ENCODE measurements around the gene FOXP4. TPM values are rescaled to one million over a fixed set of nuclear protein-coding genes. Genes with fewer than 3 reads are reported as not detected.

Gene FOXP4
- total RNA-seq, 2 experiments from 2014 or later: 4.8 to 5.3 TPM

- no peak overlapping the region for H3K27ac Mint-ChIP-seq
- H3K4me3 Mint-ChIP-seq: no peak overlapping the region
- no peaks in the 10 kb centered on the region for H3K36me3 Mint-ChIP-seq (ENCODE audit: low read depth)
- ChIA-PET POLR2A (no interaction called here), CTCF (no interaction called here)
- H3K27me3 Mint-ChIP-seq: peaks cover 44% of the 10 kb centered on the region
- no peak for DNase-seq
- no peaks in the 10 kb centered on the region for H3K9me3 Mint-ChIP-seq
- peaks cover 4% of the 10 kb centered on the region for H3K4me1 Mint-ChIP-seq
These were observed 36.6 kb upstream of the FOXP4 start for GRCh38 chr6:41509580-41509979.

GRCh38 chr6:41511443-41512060 is 34.6 kb upstream of the FOXP4 start:
- Mint-ChIP-seq H3K27ac (no peak overlapping the region), H3K4me3 (no peak overlapping the region), H3K9me3 (no peaks in the 10 kb centered on the region), H3K36me3 (ENCODE audit: low read depth) (no peaks in the 10 kb centered on the region), H3K27me3 (peaks cover 29% of the 10 kb centered on the region), H3K4me1 (no peaks in the 10 kb centered on the region)
- ChIA-PET CTCF (interaction anchor here (0.6 kb wide), 1 partner anchor 27 kb away, joined by 4 read pairs; no protein-coding TSS in a partner anchor), POLR2A (no interaction called here)
- DNase-seq: no peak

- no peak for DNase-seq
- peaks cover 27% of the 10 kb centered on the region for H3K27me3 Mint-ChIP-seq
- H3K27ac Mint-ChIP-seq: no peak overlapping the region
- H3K36me3 Mint-ChIP-seq (ENCODE audit: low read depth): no peaks in the 10 kb centered on the region
- POLR2A ChIA-PET: no interaction called here
- H3K4me1 Mint-ChIP-seq: no peaks in the 10 kb centered on the region
- H3K9me3 Mint-ChIP-seq: no peaks in the 10 kb centered on the region
- H3K4me3 Mint-ChIP-seq: no peak overlapping the region
- CTCF ChIA-PET: no interaction called here
These were observed 34.0 kb upstream of the FOXP4 start for GRCh38 chr6:41512146-41512701.

GRCh38 chr6:41515995-41516394 is 30.2 kb upstream of the FOXP4 start:
- no peaks in the 10 kb centered on the region for H3K36me3 Mint-ChIP-seq (ENCODE audit: low read depth)
- no peaks in the 10 kb centered on the region for H3K9me3 Mint-ChIP-seq
- H3K27ac Mint-ChIP-seq: no peak overlapping the region
- CTCF ChIA-PET: interaction anchor here (1.4 kb wide), 1 partner anchor 1032 kb away, joined by 3 read pairs; no protein-coding TSS in a partner anchor
- H3K27me3 Mint-ChIP-seq: peaks cover 21% of the 10 kb centered on the region
- no peak overlapping the region for H3K4me3 Mint-ChIP-seq
- no peaks in the 10 kb centered on the region for H3K4me1 Mint-ChIP-seq
- POLR2A ChIA-PET: no interaction called here
- DNase-seq: no peak

- peaks cover 23% of the 10 kb centered on the region for H3K27me3 Mint-ChIP-seq
- ChIA-PET CTCF (no interaction called here), POLR2A (no interaction called here)
- H3K9me3 Mint-ChIP-seq: no peaks in the 10 kb centered on the region
- no peaks in the 10 kb centered on the region for H3K4me1 Mint-ChIP-seq
- no peak overlapping the region for H3K27ac Mint-ChIP-seq
- no peak overlapping the region for H3K4me3 Mint-ChIP-seq
- no peaks in the 10 kb centered on the region for H3K36me3 Mint-ChIP-seq (ENCODE audit: low read depth)
- no peak for DNase-seq
These were observed 28.1 kb upstream of the FOXP4 start for GRCh38 chr6:41518118-41518517.

- Mint-ChIP-seq H3K27ac (no peak overlapping the region), H3K4me3 (no peak overlapping the region), H3K4me1 (no peaks in the 10 kb centered on the region), H3K9me3 (no peaks in the 10 kb centered on the region), H3K27me3 (peaks cover 26% of the 10 kb centered on the region), H3K36me3 (ENCODE audit: low read depth) (no peaks in the 10 kb centered on the region)
- no peak for DNase-seq
- CTCF ChIA-PET: interaction anchor here (0.7 kb wide), 1 partner anchor 31 kb away, joined by 3 read pairs; no protein-coding TSS in a partner anchor
- POLR2A ChIA-PET: no interaction called here
These were observed 26.9 kb upstream of the FOXP4 start for GRCh38 chr6:41519305-41519744.

- POLR2A ChIA-PET: no interaction called here
- H3K27me3 Mint-ChIP-seq: peaks cover 27% of the 10 kb centered on the region
- H3K27ac Mint-ChIP-seq: no peak overlapping the region
- H3K4me1 Mint-ChIP-seq: no peaks in the 10 kb centered on the region
- no peak for DNase-seq
- CTCF ChIA-PET: interaction anchor here (0.6 to 1.3 kb wide), 3 partner anchors 10 to 104 kb away, joined by 3 to 4 read pairs (median 3); no protein-coding TSS in a partner anchor
- no peaks in the 10 kb centered on the region for H3K9me3 Mint-ChIP-seq
- H3K36me3 Mint-ChIP-seq (ENCODE audit: low read depth): no peaks in the 10 kb centered on the region
- H3K4me3 Mint-ChIP-seq: no peak overlapping the region
These were observed 26.2 kb upstream of the FOXP4 start for GRCh38 chr6:41519745-41520699.

- no peaks in the 10 kb centered on the region for H3K4me1 Mint-ChIP-seq
- ChIA-PET POLR2A (no interaction called here), CTCF (interaction anchor here (1.5 to 1.8 kb wide), 3 partner anchors 13 to 24 kb away, joined by 3 to 4 read pairs (median 4); no protein-coding TSS in a partner anchor)
- no peak overlapping the region for H3K27ac Mint-ChIP-seq
- no peak for DNase-seq
- no peak overlapping the region for H3K4me3 Mint-ChIP-seq
- no peaks in the 10 kb centered on the region for H3K36me3 Mint-ChIP-seq (ENCODE audit: low read depth)
- H3K9me3 Mint-ChIP-seq: no peaks in the 10 kb centered on the region
- peaks cover 37% of the 10 kb centered on the region for H3K27me3 Mint-ChIP-seq
These were observed 23.2 kb upstream of the FOXP4 start for GRCh38 chr6:41522780-41523548.

- Mint-ChIP-seq H3K4me3 (no peak overlapping the region), H3K36me3 (ENCODE audit: low read depth) (no peaks in the 10 kb centered on the region), H3K27me3 (peaks cover 41% of the 10 kb centered on the region), H3K27ac (no peak overlapping the region), H3K9me3 (no peaks in the 10 kb centered on the region), H3K4me1 (no peaks in the 10 kb centered on the region)
- ChIA-PET POLR2A (no interaction called here), CTCF (interaction anchor here (1.7 to 1.8 kb wide), 2 partner anchors 11 to 25 kb away, joined by 3 to 4 read pairs; no protein-coding TSS in a partner anchor)
- no peak for DNase-seq
These were observed 22.1 kb upstream of the FOXP4 start for GRCh38 chr6:41523915-41524633.

GRCh38 chr6:41524634-41525011 is 21.6 kb upstream of the FOXP4 start:
- ChIA-PET POLR2A (no interaction called here), CTCF (no interaction called here)
- Mint-ChIP-seq H3K4me1 (no peaks in the 10 kb centered on the region), H3K36me3 (ENCODE audit: low read depth) (no peaks in the 10 kb centered on the region), H3K27ac (no peak overlapping the region), H3K4me3 (no peak overlapping the region), H3K27me3 (peaks cover 42% of the 10 kb centered on the region), H3K9me3 (no peaks in the 10 kb centered on the region)
- no peak for DNase-seq

- Mint-ChIP-seq H3K27ac (no peak overlapping the region), H3K4me3 (no peak overlapping the region), H3K36me3 (ENCODE audit: low read depth) (no peaks in the 10 kb centered on the region), H3K4me1 (peaks cover 19% of the 10 kb centered on the region), H3K27me3 (peaks cover 43% of the 10 kb centered on the region), H3K9me3 (no peaks in the 10 kb centered on the region)
- POLR2A ChIA-PET: no interaction called here
- no peak for DNase-seq
- CTCF ChIA-PET: interaction anchor here (0.5 to 2.7 kb wide), 2 partner anchors 11 to 62 kb away, joined by 3 to 10 read pairs; no protein-coding TSS in a partner anchor
These were observed 18.3 kb upstream of the FOXP4 start for GRCh38 chr6:41527721-41528408.

Data from activated CD4-positive, alpha-beta T cell treated with anti-CD3 and anti-CD28 coated beads, Interleukin-2, amount 10 ng/mL, durations not matched to agents 7 days and 5 days (primary cell).